Gastrocnemius medialis (tissue), 4 donors: Measurements from ENCODE around the gene CFAP57.

Experiments used
- CTCF ChIP-seq, 5 experiments: fragments of 450-650 bp in 3 of 5; fragments of 200-600 bp in 2 of 5; sonication (generic) in 2 of 5; IDR thresholded peaks in 4 of 5; conservative IDR thresholded peaks in 1 of 5; 1 replicate in 4 of 5; 2 replicates in 1 of 5; pipeline ENCODE4 v1.5.1; 2016 to 2019; ENCODE audit warnings: antibody characterized with exemption in 5 of 5, mild to moderate bottlenecking in 3 of 5, moderate library complexity in 3 of 5
- POLR2A ChIP-seq, 2 donors: fragments of 450-650 bp; IDR thresholded peaks; one replicate each; pipeline ENCODE4 v1.6.1; 2017; ENCODE audit warnings: antibody characterized with exemption in 2 of 2, mild to moderate bottlenecking in 2 of 2, moderate library complexity in 2 of 2

GRCh38 chr1:43232482-43232881 lies 60.4 kb downstream of the CFAP57 start:
- TF ChIP-seq CTCF (IDR thresholded peaks at IDR 0.05 in 4 of 5, conservative IDR thresholded peaks at IDR 0.05 in 1 of 5) (no peak), POLR2A (IDR thresholded peaks at IDR 0.05) (no peak)
